CD1c-positive myeloid dendritic cell (primary cell): ENCODE results near the gene CALHM1.
"Not testable (repeated sequence)": the region's sequence is repeated elsewhere in the genome, so short reads cannot be mapped to it uniquely, and the experiment has no call there.

Experiments used
- DNase-seq: peaks from one replicate; pipeline ENCODE4 v3.0.0-alpha.2; 2016; ENCODE audit errors: extremely low spot score

The CALHM1 gene

GRCh38 chr10:103486635-103487409 lies 28.1 kb upstream of the CALHM1 start:
- not testable (repeated sequence) for DNase-seq

- peak; percentile 82 for DNase-seq
Measured at GRCh38 chr10:103481974-103482531, 23.4 kb upstream of the CALHM1 start.

GRCh38 chr10:103480521-103480920 lies 21.8 kb upstream of the CALHM1 start:
- DNase-seq, result no peak

GRCh38 chr10:103479135-103479534 lies 20.4 kb upstream of the CALHM1 start, which contains the start of gene CALHM3:
CALHM3 (minus strand) TSS chr10:103479240; CDS start chr10:103479032, 208 bp downstream.
- no peak for DNase-seq

GRCh38 chr10:103478671-103479070 lies 20.0 kb upstream of the CALHM1 start:
- no peak for DNase-seq

- DNase-seq, result no peak
Measured at GRCh38 chr10:103476046-103476768, 17.5 kb upstream of the CALHM1 start.

- no peak for DNase-seq
Measured at GRCh38 chr10:103475437-103475836, 16.7 kb upstream of the CALHM1 start.

GRCh38 chr10:103474077-103474476 lies 15.4 kb upstream of the CALHM1 start:
- DNase-seq, result no peak

- DNase-seq, result no peak
Measured at GRCh38 chr10:103473261-103473671, 14.6 kb upstream of the CALHM1 start.

GRCh38 chr10:103472005-103472404 lies 13.3 kb upstream of the CALHM1 start:
- DNase-seq, result no peak

GRCh38 chr10:103470761-103471653 lies 12.3 kb upstream of the CALHM1 start:
- peak; percentile 68 for DNase-seq

- no peak for DNase-seq
Measured at GRCh38 chr10:103469201-103469600, 10.5 kb upstream of the CALHM1 start.

GRCh38 chr10:103467406-103467805 lies 8.7 kb upstream of the CALHM1 start:
- no peak for DNase-seq

- DNase-seq, result no peak
Measured at GRCh38 chr10:103466734-103467133, 8.0 kb upstream of the CALHM1 start.

- peak; percentile 65 for DNase-seq
Measured at GRCh38 chr10:103465411-103466179, 6.9 kb upstream of the CALHM1 start.

GRCh38 chr10:103463499-103463898 lies 4.8 kb upstream of the CALHM1 start:
- DNase-seq, result peak; percentile 40

- DNase-seq, result no peak
Measured at GRCh38 chr10:103459615-103460014, 915 bp upstream of the CALHM1 start.

GRCh38 chr10:103457896-103458583 lies 660 bp downstream of the CALHM1 start:
- no peak for DNase-seq

GRCh38 chr10:103457176-103457712 lies 1.5 kb downstream of the CALHM1 start:
- DNase-seq, result no peak

GRCh38 chr10:103456074-103456660 lies 2.5 kb downstream of the CALHM1 start:
- DNase-seq, result no peak
